Measurements from ENCODE around the gene CAMK2B. TPM values are rescaled to one million over a fixed set of nuclear protein-coding genes. Genes with fewer than 3 reads are reported as not detected.

CAMK2B gene
- total RNA-seq, 5 donors from 2014 or later (not counting 1 experiment from before 2014, with no cell fraction given), result 0.35 TPM; not detected in 4

GRCh38 chr7:44322631-44323363 is 2.6 kb downstream of the CAMK2B start:
- H3K9me3 ChIP-seq, result no peaks in the 10 kb centered on the region
- DNase-seq, result no peak
- no peaks in the 10 kb centered on the region for H3K4me1 ChIP-seq (ENCODE audit: control insufficient read depth in 1 of 2, extremely low read depth in 1 of 2, insufficient read depth in 2 of 2, low read length in 2 of 2)
- no peak overlapping the region for H3K27ac Mint-ChIP-seq
- H3K36me3 Mint-ChIP-seq, result no peaks in the 10 kb centered on the region
- H3K27me3 Mint-ChIP-seq, result peaks cover 28 to 40% of the 10 kb centered on the region in 2 donors
- CTCF ChIA-PET, result no interaction called here
- no peak for ATAC-seq (replicated peaks in 1 of 4)
- no peaks in the 10 kb centered on the region for H3K36me3 ChIP-seq (ENCODE audit: control insufficient read depth in 2 of 2, extremely low read depth in 1 of 2, insufficient read depth in 1 of 2, low read length in 1 of 2)
- 83% methylated on average over 16 of the region's 17 CpGs for WGBS (ENCODE audit: insufficient coverage)
- POLR2A ChIA-PET, result no interaction called here
- no peak overlapping the region for H3K27ac ChIP-seq (ENCODE audit: low read length)
- H3K4me3 ChIP-seq (ENCODE audit: control insufficient read depth in 1 of 2, extremely low read depth in 1 of 2, low read length in 1 of 2), result no peak overlapping the region
- peaks cover 0 to 62% of the 10 kb centered on the region in 2 experiments for H3K27me3 ChIP-seq (replicated peaks in 1 of 2; ENCODE audit: control insufficient read depth in 2 of 2, extremely low read depth in 1 of 2, insufficient read depth in 2 of 2, low read length in 1 of 2)
- H3K9me3 Mint-ChIP-seq, result no peaks in the 10 kb centered on the region
- peaks cover 6 to 10% (median 9%) of the 10 kb centered on the region in 3 donors for H3K4me1 Mint-ChIP-seq
- H3K4me3 Mint-ChIP-seq, result peak overlapping the region in 1 of 3 donors; percentile 58

DNA sequence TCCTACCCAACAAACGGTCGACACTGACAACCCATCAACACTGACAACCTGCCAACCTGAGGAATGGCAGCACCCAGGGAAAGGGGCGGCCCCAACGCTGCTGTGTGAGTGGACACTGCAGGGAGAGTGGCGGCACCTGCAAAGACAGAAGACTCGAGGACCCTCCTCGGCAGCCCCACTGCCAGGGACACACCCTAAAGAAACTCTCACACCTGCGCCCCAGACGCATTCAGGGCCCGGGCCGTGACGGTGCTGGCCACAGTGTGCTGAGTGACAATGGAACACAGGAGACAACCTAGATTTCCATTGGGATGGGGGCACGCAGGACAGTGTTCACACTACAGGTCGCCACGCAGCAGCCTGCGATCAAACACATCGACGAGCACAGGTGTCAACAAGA is 3.6 kb downstream of the CAMK2B start:
- Histone ChIP-seq H3K4me3 (ENCODE audit: control insufficient read depth in 1 of 2, extremely low read depth in 1 of 2, low read length in 1 of 2) (no peak overlapping the region), H3K27me3 (replicated peaks in 1 of 2; ENCODE audit: control insufficient read depth in 2 of 2, extremely low read depth in 1 of 2, insufficient read depth in 2 of 2, low read length in 1 of 2) (peaks cover 0 to 56% of the 10 kb centered on the region in 2 experiments), H3K4me1 (ENCODE audit: control insufficient read depth in 1 of 2, extremely low read depth in 1 of 2, insufficient read depth in 2 of 2, low read length in 2 of 2) (no peaks in the 10 kb centered on the region), H3K27ac (ENCODE audit: low read length) (no peak overlapping the region), H3K36me3 (ENCODE audit: control insufficient read depth in 2 of 2, extremely low read depth in 1 of 2, insufficient read depth in 1 of 2, low read length in 1 of 2) (no peaks in the 10 kb centered on the region), H3K9me3 (no peaks in the 10 kb centered on the region)
- no peak for ATAC-seq (replicated peaks in 1 of 4)
- 78% methylated on average over 12 of the region's 18 CpGs for WGBS (ENCODE audit: insufficient coverage)
- ChIA-PET CTCF (no interaction called here), POLR2A (no interaction called here)
- H3K4me1 Mint-ChIP-seq, result peaks cover 6 to 10% (median 9%) of the 10 kb centered on the region in 3 donors
- H3K4me3 Mint-ChIP-seq, result no peak overlapping the region
- no peaks in the 10 kb centered on the region for H3K36me3 Mint-ChIP-seq
- H3K27ac Mint-ChIP-seq, result no peak overlapping the region
- H3K27me3 Mint-ChIP-seq, result peaks cover 27 to 36% of the 10 kb centered on the region in 2 donors
- no peaks in the 10 kb centered on the region for H3K9me3 Mint-ChIP-seq
- no peak for DNase-seq

DNA sequence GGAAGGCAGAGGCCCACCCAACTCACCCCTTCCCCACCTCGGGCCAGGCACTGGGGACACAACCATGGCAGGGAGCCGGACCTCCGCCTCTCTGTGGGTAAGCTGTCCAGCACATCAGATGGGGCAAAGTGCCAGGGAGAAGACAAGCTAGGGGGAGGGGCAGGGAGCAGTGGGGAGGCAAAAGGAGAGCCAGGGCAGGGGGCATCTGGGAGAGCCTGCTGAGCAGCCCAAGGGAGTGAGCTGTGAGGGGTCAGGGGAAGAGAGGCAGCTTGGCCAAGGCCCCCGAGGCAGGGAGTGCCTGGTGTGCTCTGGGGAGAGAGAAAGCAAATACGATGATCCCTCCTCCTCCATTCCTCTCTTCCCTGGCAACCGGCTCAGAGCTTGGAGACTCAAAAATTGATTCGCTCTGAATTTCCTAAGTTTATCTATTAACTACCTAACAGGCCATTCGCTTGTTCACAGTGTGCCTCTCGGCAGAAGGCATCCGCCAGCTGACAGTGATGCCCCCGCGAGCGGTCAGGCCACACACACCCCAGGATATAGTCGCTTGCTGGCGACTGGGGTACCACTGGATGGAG is 4.5 kb downstream of the CAMK2B start:
- CTCF ChIA-PET, result no interaction called here
- peaks cover 3 to 8% (median 7%) of the 10 kb centered on the region in 3 donors for H3K4me1 Mint-ChIP-seq

DNA sequence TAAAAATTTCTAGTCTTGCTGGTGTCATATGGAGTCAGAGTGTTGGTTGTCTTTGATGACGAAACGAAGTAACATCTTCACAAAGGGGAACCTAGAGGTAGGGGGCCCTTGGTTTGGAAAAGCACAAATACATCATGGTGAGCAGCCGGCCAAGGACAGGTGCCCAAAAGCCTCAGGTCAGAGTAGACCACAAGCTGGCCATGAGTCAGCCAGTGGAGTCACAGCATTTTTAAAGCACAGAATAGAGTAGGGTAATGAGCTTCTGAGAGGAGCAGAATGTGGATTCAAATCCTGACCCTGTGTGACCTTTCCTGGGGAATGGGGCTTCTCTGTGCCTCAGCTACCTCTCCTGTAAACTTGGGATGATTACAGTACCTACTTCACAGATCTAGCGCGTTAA is 5.3 kb downstream of the CAMK2B start:
- WGBS (ENCODE audit: insufficient coverage), result 83% methylated on average over 1 of the region's 5 CpGs
- Mint-ChIP-seq H3K9me3 (peaks cover 0 to 3% (median 0%) of the 10 kb centered on the region in 3 donors), H3K36me3 (no peaks in the 10 kb centered on the region), H3K27ac (no peak overlapping the region), H3K27me3 (peaks cover 17 to 26% of the 10 kb centered on the region in 2 donors), H3K4me1 (peaks cover 0 to 6% (median 5%) of the 10 kb centered on the region in 3 donors), H3K4me3 (no peak overlapping the region)
- Histone ChIP-seq H3K27ac (ENCODE audit: low read length) (no peak overlapping the region), H3K4me1 (ENCODE audit: control insufficient read depth in 1 of 2, extremely low read depth in 1 of 2, insufficient read depth in 2 of 2, low read length in 2 of 2) (no peaks in the 10 kb centered on the region), H3K4me3 (ENCODE audit: control insufficient read depth in 1 of 2, extremely low read depth in 1 of 2, low read length in 1 of 2) (no peak overlapping the region), H3K27me3 (replicated peaks in 1 of 2; ENCODE audit: control insufficient read depth in 2 of 2, extremely low read depth in 1 of 2, insufficient read depth in 2 of 2, low read length in 1 of 2) (peaks cover 0 to 45% of the 10 kb centered on the region in 2 experiments), H3K36me3 (ENCODE audit: control insufficient read depth in 2 of 2, extremely low read depth in 1 of 2, insufficient read depth in 1 of 2, low read length in 1 of 2) (no peaks in the 10 kb centered on the region), H3K9me3 (no peaks in the 10 kb centered on the region)
- ChIA-PET POLR2A (no interaction called here), CTCF (no interaction called here)
- ATAC-seq (replicated peaks in 1 of 4) (no peak), DNase-seq (no peak)

More for the DNA sequence above, 4.5 kb downstream of the CAMK2B start:
- no peaks in the 10 kb centered on the region for H3K9me3 ChIP-seq
- 90% methylated on average over 8 of the region's 15 CpGs for WGBS (ENCODE audit: insufficient coverage)
- Mint-ChIP-seq H3K4me3 (no peak overlapping the region), H3K27me3 (peaks cover 20 to 28% of the 10 kb centered on the region in 2 donors), H3K9me3 (no peaks in the 10 kb centered on the region), H3K36me3 (no peaks in the 10 kb centered on the region), H3K27ac (no peak overlapping the region)
- no peaks in the 10 kb centered on the region for H3K4me1 ChIP-seq (ENCODE audit: control insufficient read depth in 1 of 2, extremely low read depth in 1 of 2, insufficient read depth in 2 of 2, low read length in 2 of 2)
- POLR2A ChIA-PET, result no interaction called here
- peaks cover 0 to 47% of the 10 kb centered on the region in 2 experiments for H3K27me3 ChIP-seq (replicated peaks in 1 of 2; ENCODE audit: control insufficient read depth in 2 of 2, extremely low read depth in 1 of 2, insufficient read depth in 2 of 2, low read length in 1 of 2)
- H3K4me3 ChIP-seq (ENCODE audit: control insufficient read depth in 1 of 2, extremely low read depth in 1 of 2, low read length in 1 of 2), result no peak overlapping the region
- no peaks in the 10 kb centered on the region for H3K36me3 ChIP-seq (ENCODE audit: control insufficient read depth in 2 of 2, extremely low read depth in 1 of 2, insufficient read depth in 1 of 2, low read length in 1 of 2)
- no peak overlapping the region for H3K27ac ChIP-seq (ENCODE audit: low read length)
- ATAC-seq (replicated peaks in 1 of 4) (no peak), DNase-seq (no peak)

GRCh38 chr7:44318332-44318731 is 7.1 kb downstream of the CAMK2B start:
- ATAC-seq (replicated peaks in 1 of 4) (no peak), DNase-seq (no peak)
- Histone ChIP-seq H3K27me3 (replicated peaks in 1 of 2; ENCODE audit: control insufficient read depth in 2 of 2, extremely low read depth in 1 of 2, insufficient read depth in 2 of 2, low read length in 1 of 2) (peaks cover 0 to 32% of the 10 kb centered on the region in 2 experiments), H3K27ac (ENCODE audit: low read length) (no peak overlapping the region), H3K9me3 (no peaks in the 10 kb centered on the region), H3K4me3 (ENCODE audit: control insufficient read depth in 1 of 2, extremely low read depth in 1 of 2, low read length in 1 of 2) (no peak overlapping the region), H3K36me3 (ENCODE audit: control insufficient read depth in 2 of 2, extremely low read depth in 1 of 2, insufficient read depth in 1 of 2, low read length in 1 of 2) (no peaks in the 10 kb centered on the region), H3K4me1 (ENCODE audit: control insufficient read depth in 1 of 2, extremely low read depth in 1 of 2, insufficient read depth in 2 of 2, low read length in 2 of 2) (no peaks in the 10 kb centered on the region)
- Mint-ChIP-seq H3K4me1 (no peaks in the 10 kb centered on the region), H3K4me3 (no peak overlapping the region), H3K27ac (no peak overlapping the region), H3K27me3 (peaks cover 4 to 16% of the 10 kb centered on the region in 2 donors), H3K9me3 (peaks cover 0 to 3% (median 0%) of the 10 kb centered on the region in 3 donors), H3K36me3 (no peaks in the 10 kb centered on the region)
- ChIA-PET CTCF (no interaction called here), POLR2A (no interaction called here)
- 81% methylated on average over 2 of the region's 2 CpGs for WGBS (ENCODE audit: insufficient coverage)

DNA sequence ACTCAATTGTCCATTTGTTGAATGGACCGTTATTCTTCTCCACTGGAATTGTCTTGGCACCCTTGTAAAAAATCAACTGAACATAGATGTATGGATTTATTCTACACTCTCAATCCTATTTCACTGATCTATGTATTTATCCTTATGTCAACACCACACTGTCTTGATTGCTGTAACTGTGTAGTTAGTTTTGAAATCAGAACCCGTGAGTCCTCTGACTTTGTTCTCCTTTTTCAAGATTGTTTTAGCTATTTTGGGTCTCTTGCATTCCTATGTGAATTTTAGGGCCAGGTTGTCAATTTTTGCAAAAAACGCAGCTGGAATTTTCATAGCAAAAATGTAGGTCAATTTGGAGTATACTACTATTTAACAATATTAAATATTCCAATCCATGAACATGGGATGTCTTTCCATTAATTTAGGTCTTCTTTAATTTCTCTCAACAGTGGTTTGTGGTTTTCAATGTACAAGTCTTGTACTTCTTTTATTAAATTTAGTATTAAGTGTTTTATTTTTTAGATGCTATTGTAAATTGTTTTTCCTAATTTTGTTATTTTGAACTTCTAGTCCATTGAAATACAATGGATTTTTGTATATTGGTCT is 10.0 kb downstream of the CAMK2B start:
- WGBS (ENCODE audit: insufficient coverage), result no CpG with 5 or more reads among the region's 3 CpGs
- Histone ChIP-seq H3K4me3 (ENCODE audit: control insufficient read depth in 1 of 2, extremely low read depth in 1 of 2, low read length in 1 of 2) (no peak overlapping the region), H3K4me1 (ENCODE audit: control insufficient read depth in 1 of 2, extremely low read depth in 1 of 2, insufficient read depth in 2 of 2, low read length in 2 of 2) (no peaks in the 10 kb centered on the region), H3K36me3 (ENCODE audit: control insufficient read depth in 2 of 2, extremely low read depth in 1 of 2, insufficient read depth in 1 of 2, low read length in 1 of 2) (no peaks in the 10 kb centered on the region), H3K27me3 (replicated peaks in 1 of 2; ENCODE audit: control insufficient read depth in 2 of 2, extremely low read depth in 1 of 2, insufficient read depth in 2 of 2, low read length in 1 of 2) (peaks cover 0 to 27% of the 10 kb centered on the region in 2 experiments), H3K9me3 (no peaks in the 10 kb centered on the region), H3K27ac (ENCODE audit: low read length) (no peak overlapping the region)
- POLR2A ChIA-PET, result no interaction called here
- Mint-ChIP-seq H3K4me3 (no peak overlapping the region), H3K9me3 (peaks cover 0 to 3% (median 0%) of the 10 kb centered on the region in 3 donors), H3K4me1 (no peaks in the 10 kb centered on the region), H3K27ac (no peak overlapping the region), H3K27me3 (peaks cover 3 to 14% of the 10 kb centered on the region in 2 donors), H3K36me3 (no peaks in the 10 kb centered on the region)
- ATAC-seq (replicated peaks in 1 of 4) (no peak), DNase-seq (no peak)
- CTCF ChIA-PET, result no interaction called here
